Glomerular endothelial cell (primary cell): ENCODE data around the gene EHMT1. TPM values are rescaled to one million over a fixed set of nuclear protein-coding genes. Genes with fewer than 3 reads are reported as not detected.
"Not testable (repeated sequence)": the region's sequence is repeated elsewhere in the genome, so short reads cannot be mapped to it uniquely, and the experiment has no call there.

ENCODE experiments used
- DNase-seq: peaks from one replicate; pipeline ENCODE4 v3.0.0-alpha.2; 2011; ENCODE audit warnings: low read depth, low spot score; ENCODE audit errors: extremely low read depth
- total RNA-seq: library from RNA; depleted of rRNA; stranded (reverse); fragments of >200 nt; gene quantifications from 2 replicates; pipeline ENCODE4 v1.2.3, GENCODE V29; 2015

Gene EHMT1
- total RNA-seq, 1 donor from 2014 or later: 96.9 TPM

DNA sequence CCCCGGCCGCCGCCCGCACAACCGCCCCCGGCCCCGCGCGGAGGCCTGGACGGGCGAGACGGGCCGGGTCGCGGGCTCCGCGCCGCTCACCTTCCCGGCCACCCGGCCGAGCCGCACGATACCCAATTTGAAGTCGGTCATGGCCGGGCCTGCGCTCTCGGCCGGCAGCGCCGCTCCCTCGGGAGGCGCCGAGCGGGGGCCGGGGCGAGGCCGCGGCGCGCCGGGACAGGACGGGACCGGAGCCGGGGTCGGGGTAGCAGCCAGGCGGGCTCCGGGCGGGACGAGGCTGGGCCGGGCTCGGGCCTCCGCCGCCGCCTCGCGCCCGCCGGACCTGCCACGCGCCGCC is 28.7 kb upstream of the EHMT1 start:
- DNase-seq: no peak

- DNase-seq: no peak
These were observed 28.1 kb upstream of the EHMT1 start, which contains the start of gene ZMYND19 for GRCh38 chr9:137590469-137591383. ZMYND19 (minus strand) TSS chr9:137590512; CDS start chr9:137590263, 249 bp downstream.

- DNase-seq: no peak
These were observed 26.0 kb upstream of the EHMT1 start for GRCh38 chr9:137592767-137593166.

DNA sequence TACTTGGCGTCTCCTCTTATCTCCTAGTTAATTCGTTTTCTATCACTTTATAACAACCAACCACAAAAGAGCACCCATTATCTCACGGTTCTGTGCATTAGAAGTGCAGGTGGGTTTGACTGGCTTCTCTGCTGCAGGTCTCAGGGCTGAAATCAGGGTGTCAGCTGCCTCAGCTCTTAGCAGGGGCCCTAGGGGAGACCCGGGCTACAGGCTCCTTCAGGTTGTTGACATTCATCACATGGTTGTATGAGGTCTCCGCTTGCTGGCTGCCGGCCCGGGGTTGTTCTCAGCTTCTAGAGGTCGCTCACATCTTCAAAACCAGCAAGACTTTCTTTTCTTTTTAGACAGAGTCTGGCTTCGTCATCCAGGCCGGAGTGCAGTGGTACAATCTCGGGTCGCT is 25.6 kb upstream of the EHMT1 start:
- DNase-seq: no peak

DNA sequence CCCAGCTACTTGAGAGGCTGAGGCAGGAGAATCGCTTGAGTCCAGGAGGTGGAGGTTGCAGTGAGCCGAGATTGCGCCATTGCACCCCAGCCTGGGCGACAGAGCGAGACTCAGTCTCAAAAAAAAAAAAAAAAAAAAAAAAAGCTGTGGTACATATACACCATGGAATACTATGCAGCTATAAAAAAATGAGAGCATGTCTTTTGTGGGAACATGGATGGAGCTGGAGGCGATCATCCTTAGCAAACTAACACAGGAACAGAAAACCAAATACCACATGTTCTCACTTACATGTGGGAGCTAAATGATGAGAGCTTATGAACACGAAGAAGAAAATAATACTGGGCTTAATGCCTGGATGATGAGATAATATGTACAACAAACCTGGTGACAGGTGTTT is 22.2 kb upstream of the EHMT1 start:
- DNase-seq: not testable (repeated sequence)

DNA sequence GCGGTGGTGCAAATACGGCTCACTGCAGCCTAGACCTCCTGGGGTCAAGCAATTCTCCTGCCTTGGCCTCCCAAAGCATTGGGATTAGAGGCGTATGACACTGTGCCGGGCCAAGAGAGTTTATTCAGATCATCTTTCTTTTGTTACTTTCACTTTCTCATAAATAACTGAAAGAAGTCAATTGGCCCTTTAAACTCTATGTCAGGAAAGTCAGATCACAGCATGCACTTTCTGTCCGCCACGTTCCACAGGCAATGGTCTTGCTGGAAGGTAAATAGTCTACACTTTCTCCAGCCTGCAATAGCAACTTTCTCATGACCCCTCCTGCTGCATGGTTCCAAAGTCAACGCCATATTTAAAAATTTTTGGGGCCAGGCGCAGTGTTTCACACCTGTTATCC is 19.9 kb upstream of the EHMT1 start:
- DNase-seq: no peak

GRCh38 chr9:137602661-137603060 is 16.1 kb upstream of the EHMT1 start:
- no peak for DNase-seq

- no peak for DNase-seq
These were observed 14.9 kb upstream of the EHMT1 start for GRCh38 chr9:137603879-137604278.

GRCh38 chr9:137604345-137605086 is 14.3 kb upstream of the EHMT1 start:
- DNase-seq: no peak

GRCh38 chr9:137605121-137606004 is 13.4 kb upstream of the EHMT1 start, which contains the start of gene ARRDC1:
ARRDC1 (plus strand) TSS chr9:137605686; CDS start chr9:137605718, 32 bp downstream.
- DNase-seq: no peak

GRCh38 chr9:137606005-137606621 is 12.7 kb upstream of the EHMT1 start:
- no peak for DNase-seq

DNA sequence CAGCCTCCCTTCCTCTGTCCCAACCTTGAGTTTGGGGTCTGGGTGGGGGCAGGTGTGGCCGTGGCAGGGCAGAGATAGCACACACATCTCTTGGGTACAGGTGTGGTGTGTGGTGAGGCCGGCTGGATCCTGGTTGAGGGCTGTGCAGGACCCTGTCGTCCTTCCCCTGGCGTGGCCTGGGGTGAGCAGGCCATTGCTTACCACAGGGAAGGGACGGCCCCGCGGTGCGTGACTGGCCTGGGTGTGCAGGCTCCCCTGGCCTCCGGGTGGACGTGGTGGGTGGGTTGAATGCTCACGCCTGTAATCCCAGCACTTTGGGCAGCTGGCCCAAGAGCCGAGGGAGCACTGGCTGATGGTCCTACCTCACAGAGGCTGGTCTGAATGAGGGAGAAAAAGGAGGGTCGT is 12.1 kb upstream of the EHMT1 start:
- no peak for DNase-seq

- DNase-seq: no peak
These were observed 11.5 kb upstream of the EHMT1 start for GRCh38 chr9:137607141-137607857.

DNA sequence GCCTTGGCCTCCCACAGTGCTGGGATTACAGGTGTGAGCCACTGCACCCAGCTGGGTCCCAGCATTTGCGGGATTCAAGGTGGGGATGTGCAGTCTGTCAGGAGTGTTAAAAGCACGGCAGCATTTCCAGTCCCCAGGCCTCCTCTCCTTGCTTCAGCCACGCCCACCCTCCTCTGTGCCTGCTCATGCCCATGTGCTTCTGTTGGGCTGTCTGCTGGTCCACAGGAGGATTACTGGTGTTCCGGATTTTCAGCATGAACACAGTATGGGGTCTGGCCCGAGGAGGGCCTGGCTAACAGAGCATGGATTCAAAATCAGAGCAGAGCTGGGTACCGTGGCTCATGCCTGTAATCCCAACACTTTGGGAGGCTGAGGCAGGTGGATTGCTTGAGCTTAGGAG is 7.9 kb upstream of the EHMT1 start:
- no peak for DNase-seq

DNA sequence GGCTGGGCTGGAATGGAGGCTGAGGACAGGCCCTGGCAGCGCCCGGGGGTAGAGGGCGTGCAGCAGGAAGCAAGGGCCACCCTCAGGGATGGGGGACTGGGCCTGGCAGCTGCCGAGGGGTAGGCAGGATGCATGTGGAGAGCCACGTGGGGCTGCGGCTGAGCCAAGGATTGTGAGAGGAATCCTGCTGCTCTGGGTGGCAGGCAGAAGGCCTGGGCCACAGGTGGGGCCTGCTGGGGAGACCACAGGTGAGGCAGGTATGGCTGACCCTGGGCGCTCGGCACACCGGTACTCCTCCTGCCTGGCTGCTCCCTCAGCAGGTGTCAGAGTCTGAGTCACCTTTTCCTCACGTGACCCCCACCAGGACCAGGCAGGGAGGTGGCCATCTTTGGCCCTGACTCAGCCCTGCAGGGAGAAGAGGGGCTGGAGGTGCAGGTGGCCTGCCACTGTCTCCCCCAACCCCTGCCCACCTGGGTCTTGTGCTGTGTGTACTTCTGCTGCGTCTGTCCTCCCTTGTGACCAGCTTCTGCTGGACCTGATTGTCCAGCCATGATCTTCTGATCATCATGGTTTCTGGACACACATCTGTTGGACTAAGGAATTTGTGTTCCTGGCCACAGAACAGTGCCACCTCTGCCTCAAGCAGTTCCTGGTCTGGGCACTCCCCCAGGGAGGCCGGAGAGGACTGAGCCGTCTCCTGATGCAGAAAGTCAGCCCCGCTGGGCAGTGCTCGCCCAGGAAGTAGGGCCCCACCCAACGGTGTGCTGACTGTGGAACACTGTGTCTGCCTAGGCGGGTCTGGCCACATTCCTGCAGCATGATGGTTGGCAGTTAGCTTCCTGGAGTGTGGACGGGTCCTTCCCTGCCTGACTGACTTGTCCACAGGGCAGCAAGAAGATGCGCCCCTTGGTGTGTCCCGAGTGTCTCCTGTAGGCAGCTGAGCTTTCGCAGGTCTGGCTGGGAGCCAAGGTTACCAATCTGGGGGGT is 6.9 kb upstream of the EHMT1 start:
- DNase-seq: no peak

- DNase-seq: no peak
These were observed 6.1 kb upstream of the EHMT1 start for GRCh38 chr9:137612741-137613142.

DNA sequence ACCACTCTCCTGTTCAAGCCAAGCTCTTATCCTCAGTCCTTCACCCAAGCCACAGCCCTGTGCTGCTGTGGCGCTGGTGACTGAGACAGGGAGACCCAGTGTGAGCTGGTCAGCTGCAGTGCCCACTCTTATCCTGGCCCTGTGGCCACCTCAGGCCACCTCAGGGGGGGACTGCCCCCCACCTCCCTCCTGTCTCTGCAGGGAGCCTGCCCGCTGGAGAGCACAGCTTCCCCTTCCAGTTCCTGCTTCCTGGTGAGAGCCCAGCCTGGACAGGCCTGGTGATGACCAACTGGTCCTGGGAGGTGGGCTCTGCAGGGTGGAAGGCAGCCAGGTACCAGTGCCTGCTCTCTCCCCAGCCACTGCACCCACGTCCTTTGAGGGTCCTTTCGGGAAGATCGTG is 5.5 kb upstream of the EHMT1 start:
- DNase-seq: no peak

GRCh38 chr9:137613738-137614523 is 4.9 kb upstream of the EHMT1 start:
- DNase-seq: no peak
